HG02763 (cell line): ENCODE measurements around the gene SMARCE1.

Source experiments
- ATAC-seq: cut with Tn5 transposase; IDR thresholded peaks from one replicate; pipeline ENCODE4 v1.9.1; 2021; ENCODE audit warnings: mild to moderate bottlenecking, moderate library complexity; ENCODE audit not compliant: unreplicated experiment

Gene SMARCE1

GRCh38 chr17:40647624-40648383 is at the start of gene SMARCE1:
Gene SMARCE1, minus strand, starts transcription at chr17:40647818. Its CDS starts 2,016 bp downstream, at chr17:40645802.
- peak; percentile 60 for ATAC-seq

- no peak for ATAC-seq
These were observed 49.7 kb upstream of the SMARCE1 start for GRCh38 chr17:40697297-40697696.

- ATAC-seq: no peak
These were observed 49.0 kb upstream of the SMARCE1 start for GRCh38 chr17:40696651-40697072.

- no peak for ATAC-seq
These were observed 48.4 kb upstream of the SMARCE1 start for GRCh38 chr17:40695874-40696472.

- no peak for ATAC-seq
These were observed 47.0 kb upstream of the SMARCE1 start for GRCh38 chr17:40694584-40694983.

- no peak for ATAC-seq
These were observed 39.5 kb upstream of the SMARCE1 start for GRCh38 chr17:40687106-40687505.

- ATAC-seq: no peak
These were observed 38.6 kb upstream of the SMARCE1 start for GRCh38 chr17:40686192-40686591.

GRCh38 chr17:40680998-40681397 is 33.4 kb upstream of the SMARCE1 start:
- no peak for ATAC-seq

- no peak for ATAC-seq
These were observed 31.9 kb upstream of the SMARCE1 start for GRCh38 chr17:40679523-40679907.

GRCh38 chr17:40678902-40679522 is 31.4 kb upstream of the SMARCE1 start:
- ATAC-seq: no peak

GRCh38 chr17:40675905-40676304 is 28.3 kb upstream of the SMARCE1 start:
- no peak for ATAC-seq

GRCh38 chr17:40672654-40673053 is 25.0 kb upstream of the SMARCE1 start:
- no peak for ATAC-seq

- ATAC-seq: no peak
These were observed 23.7 kb upstream of the SMARCE1 start for GRCh38 chr17:40671282-40671681.

GRCh38 chr17:40666331-40666730 is 18.7 kb upstream of the SMARCE1 start:
- ATAC-seq: no peak

- ATAC-seq: no peak
These were observed 17.1 kb upstream of the SMARCE1 start, which contains the start of gene KRT222 for GRCh38 chr17:40664582-40665333. Gene KRT222, minus strand, starts transcription at chr17:40665177. Its CDS starts 78 bp downstream, at chr17:40665099.

- ATAC-seq: no peak
These were observed 15.6 kb upstream of the SMARCE1 start for GRCh38 chr17:40663252-40663651.

GRCh38 chr17:40659911-40660310 is 12.3 kb upstream of the SMARCE1 start:
- ATAC-seq: no peak

GRCh38 chr17:40658396-40658795 is 10.8 kb upstream of the SMARCE1 start:
- ATAC-seq: no peak

- no peak for ATAC-seq
These were observed 4.3 kb upstream of the SMARCE1 start for GRCh38 chr17:40651939-40652338.

GRCh38 chr17:40648384-40648968 is 858 bp upstream of the SMARCE1 start:
- ATAC-seq: peak; percentile 6
